HCT116 (cell line): ENCODE results near the gene PRG2.

Experiments used
- CTCF ChIP-seq, 3 experiments: fragments of 200-600 bp in 1 of 3; sonication (generic) in 1 of 3; IDR thresholded peaks in 2 of 3; conservative IDR thresholded peaks in 1 of 3; 2 replicates each; pipeline ENCODE4 v1.5.1; 2012 to 2017; ENCODE audit warnings: low read depth in 2 of 3, low read length in 2 of 3, antibody characterized with exemption in 1 of 3, borderline replicate concordance in 1 of 3, control low read depth in 1 of 3, mild to moderate bottlenecking in 1 of 3, mixed read lengths in 1 of 3, mixed run types in 1 of 3, moderate library complexity in 1 of 3; ENCODE audit not compliant: insufficient read depth in 1 of 3
- POLR2AphosphoS5 ChIP-seq: IDR thresholded peaks from 2 replicates; pipeline ENCODE4 v1.6.1; 2011; ENCODE audit warnings: mild to moderate bottlenecking, low read depth, low read length, moderate library complexity

- TF ChIP-seq CTCF (IDR thresholded peaks at IDR 0.05 in 2 of 3, conservative IDR thresholded peaks at IDR 0.05 in 1 of 3; ENCODE audit: borderline replicate concordance in 1 of 3, insufficient read depth in 1 of 3, low read depth in 2 of 3, low read length in 2 of 3) (no peak), POLR2AphosphoS5 (no peak)
These were observed 37.3 kb upstream of the PRG2 start for GRCh38 chr11:57427727-57428082.
